ENCODE data around the gene TENM3. TPM values are rescaled to one million over a fixed set of nuclear protein-coding genes. Genes with fewer than 3 reads are reported as not detected.

TENM3 gene
- total RNA-seq, 1 donor from 2014 or later = 11.0 TPM

- no peak for DNase-seq (ENCODE audit: extremely low spot score in 2 of 2)
- intact Hi-C loops (cut with DNase I) = no loop called here
- H3K9me3 ChIP-seq = no peaks in the 10 kb centered on the region
- H3K36me3 ChIP-seq = no peaks in the 10 kb centered on the region
- TF ChIP-seq CTCF (IDR thresholded peaks at IDR 0.05) (no peak), POLR2A (IDR thresholded peaks at IDR 0.05) (no peak), POLR2AphosphoS5 (IDR thresholded peaks at IDR 0.05; ENCODE audit: insufficient read depth in 1 of 2, low read depth in 1 of 2) (no peak)
- H3K27me3 ChIP-seq = no peaks in the 10 kb centered on the region
- H3K4me1 ChIP-seq = no peaks in the 10 kb centered on the region
- no peak overlapping the region for H3K4me3 ChIP-seq
- H3K27ac ChIP-seq = no peak overlapping the region
Observed at GRCh38 chr4:182604953-182605352, 361.8 kb downstream of the TENM3 start.

GRCh38 chr4:182608525-182608924 is 365.3 kb downstream of the TENM3 start:
- no peak overlapping the region for H3K4me3 ChIP-seq
- H3K27me3 ChIP-seq = no peaks in the 10 kb centered on the region
- no peaks in the 10 kb centered on the region for H3K4me1 ChIP-seq
- H3K27ac ChIP-seq = no peak overlapping the region
- no peak for DNase-seq (ENCODE audit: extremely low spot score in 2 of 2)
- no peaks in the 10 kb centered on the region for H3K36me3 ChIP-seq
- intact Hi-C loops (cut with DNase I) = no loop called here
- TF ChIP-seq POLR2A (IDR thresholded peaks at IDR 0.05) = no peak
- TF ChIP-seq POLR2AphosphoS5 (IDR thresholded peaks at IDR 0.05; ENCODE audit: insufficient read depth in 1 of 2, low read depth in 1 of 2) = no peak
- no peak for TF ChIP-seq CTCF (IDR thresholded peaks at IDR 0.05)
- no peaks in the 10 kb centered on the region for H3K9me3 ChIP-seq

GRCh38 chr4:182616476-182616875 is 373.3 kb downstream of the TENM3 start:
- Histone ChIP-seq H3K27ac (no peak overlapping the region), H3K4me3 (no peak overlapping the region), H3K9me3 (no peaks in the 10 kb centered on the region), H3K27me3 (no peaks in the 10 kb centered on the region), H3K36me3 (no peaks in the 10 kb centered on the region), H3K4me1 (no peaks in the 10 kb centered on the region)
- DNase-seq (ENCODE audit: extremely low spot score in 2 of 2) = no peak
- intact Hi-C loops (cut with DNase I) = no loop called here
- no peak for TF ChIP-seq POLR2A (IDR thresholded peaks at IDR 0.05)
- no peak for TF ChIP-seq POLR2AphosphoS5 (IDR thresholded peaks at IDR 0.05; ENCODE audit: insufficient read depth in 1 of 2, low read depth in 1 of 2)

GRCh38 chr4:182619660-182620059 is 376.5 kb downstream of the TENM3 start:
- intact Hi-C loops (cut with DNase I) = no loop called here
- H3K27ac ChIP-seq = no peak overlapping the region
- no peaks in the 10 kb centered on the region for H3K27me3 ChIP-seq
- H3K36me3 ChIP-seq = no peaks in the 10 kb centered on the region
- DNase-seq (ENCODE audit: extremely low spot score in 2 of 2) = no peak
- TF ChIP-seq POLR2AphosphoS5 (IDR thresholded peaks at IDR 0.05; ENCODE audit: insufficient read depth in 1 of 2, low read depth in 1 of 2) (no peak), CTCF (IDR thresholded peaks at IDR 0.05) (no peak), POLR2A (IDR thresholded peaks at IDR 0.05) (no peak)
- no peak overlapping the region for H3K4me3 ChIP-seq
- H3K9me3 ChIP-seq = no peaks in the 10 kb centered on the region
- H3K4me1 ChIP-seq = no peaks in the 10 kb centered on the region

GRCh38 chr4:182620111-182620980 is 377.1 kb downstream of the TENM3 start:
- Histone ChIP-seq H3K4me1 (no peaks in the 10 kb centered on the region), H3K27ac (no peak overlapping the region), H3K4me3 (no peak overlapping the region), H3K9me3 (no peaks in the 10 kb centered on the region), H3K27me3 (no peaks in the 10 kb centered on the region), H3K36me3 (no peaks in the 10 kb centered on the region)
- intact Hi-C loops (cut with DNase I) = no loop called here
- TF ChIP-seq POLR2A (IDR thresholded peaks at IDR 0.05) (no peak), POLR2AphosphoS5 (IDR thresholded peaks at IDR 0.05; ENCODE audit: insufficient read depth in 1 of 2, low read depth in 1 of 2) (no peak), CTCF (IDR thresholded peaks at IDR 0.05) (no peak)
- no peak for DNase-seq (ENCODE audit: extremely low spot score in 2 of 2)

Data from vagina (tissue), 2 donors.